ENCODE results near the gene HLA-DRA.

GRCh38 chr6:32436995-32437836 lies 2.5 kb upstream of the HLA-DRA start:
- TF ChIP-seq EZH2 (IDR thresholded peaks at IDR 0.05; ENCODE audit: low read depth, unreplicated experiment) (no peak), EZH2phosphoT487 (IDR thresholded peaks at IDR 0.05; ENCODE audit: unreplicated experiment) (no peak), NANOG (IDR thresholded peaks at IDR 0.05; ENCODE audit: borderline replicate concordance) (no peak), REST (IDR thresholded peaks at IDR 0.05; ENCODE audit: unreplicated experiment) (no peak), POLR2AphosphoS5 (IDR thresholded peaks at IDR 0.05; ENCODE audit: low read depth) (no peak), CREB1 (CRISPR knock-in tag; IDR thresholded peaks at IDR 0.05; ENCODE audit: low read depth) (no peak), JUNB (IDR thresholded peaks at IDR 0.05; ENCODE audit: unreplicated experiment) (no peak), ETS1 (IDR thresholded peaks at IDR 0.05) (no peak), ZNF462 (CRISPR knock-in tag; IDR thresholded peaks at IDR 0.05) (no peak)
- TF ChIP-seq, protein P1, sequence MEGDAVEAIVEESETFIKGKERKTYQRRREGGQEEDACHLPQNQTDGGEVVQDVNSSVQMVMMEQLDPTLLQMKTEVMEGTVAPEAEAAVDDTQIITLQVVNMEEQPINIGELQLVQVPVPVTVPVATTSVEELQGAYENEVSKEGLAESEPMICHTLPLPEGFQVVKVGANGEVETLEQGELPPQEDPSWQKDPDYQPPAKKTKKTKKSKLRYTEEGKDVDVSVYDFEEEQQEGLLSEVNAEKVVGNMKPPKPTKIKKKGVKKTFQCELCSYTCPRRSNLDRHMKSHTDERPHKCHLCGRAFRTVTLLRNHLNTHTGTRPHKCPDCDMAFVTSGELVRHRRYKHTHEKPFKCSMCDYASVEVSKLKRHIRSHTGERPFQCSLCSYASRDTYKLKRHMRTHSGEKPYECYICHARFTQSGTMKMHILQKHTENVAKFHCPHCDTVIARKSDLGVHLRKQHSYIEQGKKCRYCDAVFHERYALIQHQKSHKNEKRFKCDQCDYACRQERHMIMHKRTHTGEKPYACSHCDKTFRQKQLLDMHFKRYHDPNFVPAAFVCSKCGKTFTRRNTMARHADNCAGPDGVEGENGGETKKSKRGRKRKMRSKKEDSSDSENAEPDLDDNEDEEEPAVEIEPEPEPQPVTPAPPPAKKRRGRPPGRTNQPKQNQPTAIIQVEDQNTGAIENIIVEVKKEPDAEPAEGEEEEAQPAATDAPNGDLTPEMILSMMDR (conservative IDR thresholded peaks at IDR 0.05; ENCODE audit: low read depth in 2 of 2): no peak

All from GM23338 (cell line).